HEK293 (cell line): ENCODE measurements around the gene LAMA5.

ENCODE experiments used
- CTCF ChIA-PET: fragments of 350-600 bp; formaldehyde crosslinking; extraction: SDS; loops from one replicate; lab custom pipeline; 2021; ENCODE audit warnings: antibody characterized with exemption; lab: Yijun Ruan, JAX
- POLR2A ChIA-PET: fragments of 300-600 bp; formaldehyde crosslinking; extraction: SDS; loops from one replicate; lab custom pipeline; 2020; ENCODE audit warnings: antibody characterized with exemption, inconsistent platforms; lab: Yijun Ruan, JAX
- H3K27ac ChIP-seq: fragments of 200-500 bp; sonication (Bioruptor generic); 2 replicates; pipeline ENCODE4 v1.5.1; 2014; ENCODE audit warnings: low read depth, low read length, control low read depth, inconsistent platforms; ENCODE audit errors: extremely low read depth
- H3K36me3 ChIP-seq, 2 experiments: fragments of 200-500 bp in 1 of 2; sonication (Bioruptor generic) in 1 of 2; 1 replicate in 1 of 2; 2 replicates in 1 of 2; pipeline ENCODE4 v1.5.1; 2014 to 2017; ENCODE audit warnings: inconsistent platforms in 2 of 2, low read length in 2 of 2; ENCODE audit not compliant: control insufficient read depth in 2 of 2, insufficient read depth in 1 of 2
- H3K4me1 ChIP-seq: fragments of 200-500 bp; sonication (Bioruptor generic); 2 replicates; pipeline ENCODE4 v1.5.1; 2014; ENCODE audit warnings: mild to moderate bottlenecking, low read length, inconsistent platforms; ENCODE audit not compliant: control insufficient read depth, insufficient read depth
- H3K4me3 ChIP-seq: 2 replicates; pipeline ENCODE4 v1.5.1; 2011; ENCODE audit warnings: low read depth, mild to moderate bottlenecking, control low read depth, low read length, moderate library complexity
- H3K9me3 ChIP-seq: fragments of 200-500 bp; sonication (Bioruptor generic); 2 replicates; pipeline ENCODE4 v1.5.1; 2014; ENCODE audit warnings: low read depth, low read length, inconsistent platforms; ENCODE audit not compliant: control insufficient read depth, insufficient read depth
- KLF1 ChIP-seq: fragments of 450-650 bp; formaldehyde crosslinking; IDR thresholded peaks from 2 replicates; pipeline ENCODE4 v1.5.1; 2016; ENCODE audit warnings: missing biosample characterization, missing genetic modification characterization
- KLF8 ChIP-seq: fragments of 450-650 bp; formaldehyde crosslinking; IDR thresholded peaks from 2 replicates; pipeline ENCODE4 v1.5.1; 2016; ENCODE audit warnings: missing biosample characterization, missing genetic modification characterization
- SCRT2 ChIP-seq: fragments of 450-650 bp; formaldehyde crosslinking; IDR thresholded peaks from 2 replicates; pipeline ENCODE4 v1.5.1; 2016; ENCODE audit warnings: missing biosample characterization, missing genetic modification characterization
- SETDB1 ChIP-seq: IDR thresholded peaks from one replicate; pipeline ENCODE4 v1.6.1; 2017; ENCODE audit warnings: mild to moderate bottlenecking, low read length, moderate library complexity, mixed read lengths; ENCODE audit not compliant: insufficient read length
- WT1 ChIP-seq: fragments of 450-650 bp; formaldehyde crosslinking; IDR thresholded peaks from 2 replicates; pipeline ENCODE4 v1.5.1; 2016; ENCODE audit warnings: missing biosample characterization, missing genetic modification characterization
- ZNF140 ChIP-seq: fragments of 450-650 bp; formaldehyde crosslinking; IDR thresholded peaks from 2 replicates; pipeline ENCODE4 v1.5.1; 2016; ENCODE audit warnings: missing biosample characterization, missing genetic modification characterization
- ZNF169 ChIP-seq: fragments of 450-650 bp; formaldehyde crosslinking; IDR thresholded peaks from 2 replicates; pipeline ENCODE4 v1.5.1; 2016; ENCODE audit warnings: missing biosample characterization, missing genetic modification characterization
- ZNF174 ChIP-seq: fragments of 450-650 bp; formaldehyde crosslinking; IDR thresholded peaks from 2 replicates; pipeline ENCODE4 v1.5.0; 2017; ENCODE audit warnings: missing biosample characterization, mild to moderate bottlenecking, missing genetic modification characterization
- ZNF175 ChIP-seq: fragments of 450-650 bp; formaldehyde crosslinking; IDR thresholded peaks from 2 replicates; pipeline ENCODE4 v1.5.1; 2016; ENCODE audit warnings: missing biosample characterization, missing genetic modification characterization
- ZNF202 ChIP-seq: fragments of 450-650 bp; formaldehyde crosslinking; IDR thresholded peaks from 2 replicates; pipeline ENCODE4 v1.5.1; 2016; ENCODE audit warnings: missing biosample characterization, missing genetic modification characterization, borderline replicate concordance
- ZNF214 ChIP-seq: fragments of 450-650 bp; formaldehyde crosslinking; IDR thresholded peaks from 2 replicates; pipeline ENCODE4 v1.5.1; 2017; ENCODE audit warnings: missing biosample characterization, mild to moderate bottlenecking, missing genetic modification characterization, borderline replicate concordance
- ZNF292 ChIP-seq: fragments of 450-650 bp; formaldehyde crosslinking; IDR thresholded peaks from 2 replicates; pipeline ENCODE4 v1.5.1; 2016; ENCODE audit warnings: low read depth, missing biosample characterization, missing genetic modification characterization, borderline replicate concordance
- ZNF354C ChIP-seq: fragments of 450-650 bp; formaldehyde crosslinking; IDR thresholded peaks from 2 replicates; pipeline ENCODE4 v1.5.1; 2016; ENCODE audit warnings: missing biosample characterization, missing genetic modification characterization, low read depth, borderline replicate concordance
- ZNF473 ChIP-seq: fragments of 450-650 bp; formaldehyde crosslinking; IDR thresholded peaks from 2 replicates; pipeline ENCODE4 v1.5.1; 2017; ENCODE audit warnings: missing biosample characterization, missing genetic modification characterization
- ZNF548 ChIP-seq: fragments of 450-650 bp; formaldehyde crosslinking; IDR thresholded peaks from 2 replicates; pipeline ENCODE4 v1.5.1; 2016; ENCODE audit warnings: missing biosample characterization, missing genetic modification characterization
- ZNF600 ChIP-seq: fragments of 450-650 bp; formaldehyde crosslinking; IDR thresholded peaks from 2 replicates; pipeline ENCODE4 v1.5.1; 2016; ENCODE audit warnings: missing biosample characterization, missing genetic modification characterization
- ZNF626 ChIP-seq: fragments of 450-650 bp; sonication (Bioruptor Pico); formaldehyde crosslinking; IDR thresholded peaks from 2 replicates; pipeline ENCODE4 v1.5.1; 2018; ENCODE audit warnings: missing biosample characterization, missing genetic modification characterization, inconsistent platforms
- ZNF658 ChIP-seq: fragments of 450-650 bp; formaldehyde crosslinking; IDR thresholded peaks from 2 replicates; pipeline ENCODE4; 2016; ENCODE audit warnings: missing biosample characterization, missing genetic modification characterization
- ZNF660 ChIP-seq: fragments of 450-650 bp; IDR thresholded peaks from 2 replicates; pipeline ENCODE4 v1.5.1; 2018; ENCODE audit warnings: missing biosample characterization, mild to moderate bottlenecking, missing genetic modification characterization
- ZSCAN16 ChIP-seq: fragments of 450-650 bp; formaldehyde crosslinking; IDR thresholded peaks from 2 replicates; pipeline ENCODE4 v1.5.1; 2016; ENCODE audit warnings: missing biosample characterization, missing genetic modification characterization
- TF ChIP-seq, protein P1 (sequence below): fragments of 450-650 bp; formaldehyde crosslinking; IDR thresholded peaks from 2 replicates; pipeline ENCODE4 v1.5.1; 2016; ENCODE audit warnings: missing biosample characterization, missing genetic modification characterization
- TF ChIP-seq, protein P2 (sequence below): fragments of 450-650 bp; formaldehyde crosslinking; IDR thresholded peaks from 2 replicates; pipeline ENCODE4 v1.5.1; 2016; ENCODE audit warnings: missing biosample characterization, missing genetic modification characterization, borderline replicate concordance
- TF ChIP-seq, protein P3 (sequence below): fragments of 450-650 bp; formaldehyde crosslinking; IDR thresholded peaks from 2 replicates; pipeline ENCODE4 v1.5.1; 2017; ENCODE audit warnings: missing biosample characterization, mild to moderate bottlenecking, missing genetic modification characterization, moderate library complexity
- TF ChIP-seq, protein P4 (sequence below): fragments of 450-650 bp; formaldehyde crosslinking; IDR thresholded peaks from 2 replicates; pipeline ENCODE4 v1.5.1; 2016; ENCODE audit warnings: missing biosample characterization, missing genetic modification characterization
- TF ChIP-seq, protein P5 (sequence below): fragments of 450-650 bp; formaldehyde crosslinking; IDR thresholded peaks from 2 replicates; pipeline ENCODE4 v1.5.1; 2017; ENCODE audit warnings: missing biosample characterization, missing genetic modification characterization

LAMA5 gene

DNA sequence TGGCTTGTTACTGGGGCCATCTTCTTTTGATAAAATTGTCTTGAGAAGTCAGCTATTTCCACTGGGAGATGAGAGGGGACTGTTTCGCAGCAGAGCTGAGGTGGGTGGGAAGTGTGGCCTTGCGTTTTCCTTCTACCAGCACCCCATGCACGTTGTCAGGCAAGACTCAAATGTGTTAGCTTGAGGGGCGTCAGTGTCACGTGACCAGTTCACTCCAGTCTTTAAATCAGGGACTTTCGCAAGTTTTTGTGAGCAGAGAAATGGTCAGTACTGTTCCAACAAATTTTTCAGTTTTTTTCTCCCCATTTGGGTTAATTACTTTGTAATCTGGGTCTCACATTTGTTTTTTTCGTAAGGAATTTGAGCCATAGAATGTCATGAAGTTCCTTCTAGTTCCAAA lies 85.0 kb downstream of the LAMA5 start:
- TF ChIP-seq, protein P1, sequence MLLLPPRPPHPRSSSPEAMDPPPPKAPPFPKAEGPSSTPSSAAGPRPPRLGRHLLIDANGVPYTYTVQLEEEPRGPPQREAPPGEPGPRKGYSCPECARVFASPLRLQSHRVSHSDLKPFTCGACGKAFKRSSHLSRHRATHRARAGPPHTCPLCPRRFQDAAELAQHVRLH (tag by site-specific recombination): no peak
- TF ChIP-seq SCRT2 (tag by site-specific recombination): no peak
- no peak for TF ChIP-seq KLF8 (tag by site-specific recombination)
- no peak for TF ChIP-seq SETDB1
- no peak for TF ChIP-seq ZNF202 (tag by site-specific recombination)
- TF ChIP-seq, protein P2, sequence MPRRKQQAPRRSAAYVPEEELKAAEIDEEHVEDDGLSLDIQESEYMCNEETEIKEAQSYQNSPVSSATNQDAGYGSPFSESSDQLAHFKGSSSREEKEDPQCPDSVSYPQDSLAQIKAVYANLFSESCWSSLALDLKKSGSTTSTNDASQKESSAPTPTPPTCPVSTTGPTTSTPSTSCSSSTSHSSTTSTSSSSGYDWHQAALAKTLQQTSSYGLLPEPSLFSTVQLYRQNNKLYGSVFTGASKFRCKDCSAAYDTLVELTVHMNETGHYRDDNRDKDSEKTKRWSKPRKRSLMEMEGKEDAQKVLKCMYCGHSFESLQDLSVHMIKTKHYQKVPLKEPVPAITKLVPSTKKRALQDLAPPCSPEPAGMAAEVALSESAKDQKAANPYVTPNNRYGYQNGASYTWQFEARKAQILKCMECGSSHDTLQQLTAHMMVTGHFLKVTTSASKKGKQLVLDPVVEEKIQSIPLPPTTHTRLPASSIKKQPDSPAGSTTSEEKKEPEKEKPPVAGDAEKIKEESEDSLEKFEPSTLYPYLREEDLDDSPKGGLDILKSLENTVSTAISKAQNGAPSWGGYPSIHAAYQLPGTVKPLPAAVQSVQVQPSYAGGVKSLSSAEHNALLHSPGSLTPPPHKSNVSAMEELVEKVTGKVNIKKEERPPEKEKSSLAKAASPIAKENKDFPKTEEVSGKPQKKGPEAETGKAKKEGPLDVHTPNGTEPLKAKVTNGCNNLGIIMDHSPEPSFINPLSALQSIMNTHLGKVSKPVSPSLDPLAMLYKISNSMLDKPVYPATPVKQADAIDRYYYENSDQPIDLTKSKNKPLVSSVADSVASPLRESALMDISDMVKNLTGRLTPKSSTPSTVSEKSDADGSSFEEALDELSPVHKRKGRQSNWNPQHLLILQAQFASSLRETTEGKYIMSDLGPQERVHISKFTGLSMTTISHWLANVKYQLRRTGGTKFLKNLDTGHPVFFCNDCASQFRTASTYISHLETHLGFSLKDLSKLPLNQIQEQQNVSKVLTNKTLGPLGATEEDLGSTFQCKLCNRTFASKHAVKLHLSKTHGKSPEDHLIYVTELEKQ (tag by site-specific recombination): no peak
- TF ChIP-seq WT1 (tag by site-specific recombination): no peak
- TF ChIP-seq ZNF214 (tag by site-specific recombination): no peak
- TF ChIP-seq ZNF660 (tag by site-specific recombination): no peak
- TF ChIP-seq KLF1 (tag by site-specific recombination): no peak
- no peak for TF ChIP-seq ZNF174 (tag by site-specific recombination)
- TF ChIP-seq ZNF626 (tag by site-specific recombination): no peak
- no peak for TF ChIP-seq ZNF354C (tag by site-specific recombination)
- no peak for TF ChIP-seq ZNF140 (tag by site-specific recombination)
- CTCF ChIA-PET: no interaction called here

DNA sequence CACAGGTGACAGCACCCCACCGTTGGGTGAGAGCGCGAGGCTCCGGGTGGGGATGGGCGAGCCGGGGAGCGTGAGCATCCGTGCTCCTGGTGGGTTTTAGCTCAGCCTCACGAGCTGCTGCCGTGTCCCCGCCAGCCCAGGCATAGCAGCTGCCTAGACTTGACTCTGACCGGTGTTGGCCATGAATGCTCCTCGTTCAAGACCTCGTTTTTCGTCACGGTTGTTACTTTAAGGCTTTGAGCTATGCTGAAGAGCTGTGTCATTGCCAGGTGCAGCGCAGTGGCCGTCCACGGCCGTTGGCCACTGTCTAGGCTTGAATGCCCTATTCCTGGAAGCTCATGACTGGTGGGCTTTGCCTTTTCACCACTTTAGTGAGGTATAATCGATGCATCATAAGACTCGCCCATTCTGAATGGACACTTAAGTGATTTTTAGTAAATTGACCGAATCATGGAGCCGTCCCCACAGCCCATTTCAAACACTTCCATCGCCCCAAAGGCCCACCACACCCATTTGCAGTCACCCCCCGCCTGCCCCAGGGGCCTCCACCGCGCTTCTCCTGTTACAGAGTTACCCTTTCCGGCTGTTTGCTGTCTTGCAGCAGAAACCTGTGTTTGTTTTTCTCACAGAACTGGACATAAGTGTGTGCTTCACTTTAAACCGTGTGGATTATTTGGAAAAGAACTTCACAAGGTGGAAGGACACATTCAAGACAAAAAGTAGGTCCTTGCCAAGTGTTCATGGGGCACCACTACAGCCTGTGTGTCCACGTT lies 85.8 kb downstream of the LAMA5 start:
- Histone ChIP-seq H3K4me3 (no peak overlapping the region), H3K4me1 (no peaks in the 10 kb centered on the region), H3K9me3 (no peaks in the 10 kb centered on the region), H3K36me3 (peaks cover 12 to 91% of the 10 kb centered on the region in 2 experiments; a peak in 2 of 3 replicates), H3K27ac (no peak overlapping the region)
- ChIA-PET CTCF (interaction anchor here (0.6 kb wide), 1 partner anchor 34 kb away, joined by 4 read pairs; no protein-coding TSS in a partner anchor), POLR2A (no interaction called here)
- TF ChIP-seq, protein P3, sequence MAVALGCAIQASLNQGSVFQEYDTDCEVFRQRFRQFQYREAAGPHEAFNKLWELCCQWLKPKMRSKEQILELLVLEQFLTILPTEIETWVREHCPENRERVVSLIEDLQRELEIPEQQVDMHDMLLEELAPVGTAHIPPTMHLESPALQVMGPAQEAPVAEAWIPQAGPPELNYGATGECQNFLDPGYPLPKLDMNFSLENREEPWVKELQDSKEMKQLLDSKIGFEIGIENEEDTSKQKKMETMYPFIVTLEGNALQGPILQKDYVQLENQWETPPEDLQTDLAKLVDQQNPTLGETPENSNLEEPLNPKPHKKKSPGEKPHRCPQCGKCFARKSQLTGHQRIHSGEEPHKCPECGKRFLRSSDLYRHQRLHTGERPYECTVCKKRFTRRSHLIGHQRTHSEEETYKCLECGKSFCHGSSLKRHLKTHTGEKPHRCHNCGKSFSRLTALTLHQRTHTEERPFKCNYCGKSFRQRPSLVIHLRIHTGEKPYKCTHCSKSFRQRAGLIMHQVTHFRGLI (tag by site-specific recombination): no peak
- TF ChIP-seq ZNF600 (no peak), ZNF292 (tag by site-specific recombination) (no peak), ZNF175 (no peak), ZNF169 (no peak), ZNF658 (no peak), ZNF473 (tag by site-specific recombination) (no peak), ZNF548 (tag by site-specific recombination) (no peak), ZSCAN16 (tag by site-specific recombination) (no peak)
- TF ChIP-seq, protein P4, sequence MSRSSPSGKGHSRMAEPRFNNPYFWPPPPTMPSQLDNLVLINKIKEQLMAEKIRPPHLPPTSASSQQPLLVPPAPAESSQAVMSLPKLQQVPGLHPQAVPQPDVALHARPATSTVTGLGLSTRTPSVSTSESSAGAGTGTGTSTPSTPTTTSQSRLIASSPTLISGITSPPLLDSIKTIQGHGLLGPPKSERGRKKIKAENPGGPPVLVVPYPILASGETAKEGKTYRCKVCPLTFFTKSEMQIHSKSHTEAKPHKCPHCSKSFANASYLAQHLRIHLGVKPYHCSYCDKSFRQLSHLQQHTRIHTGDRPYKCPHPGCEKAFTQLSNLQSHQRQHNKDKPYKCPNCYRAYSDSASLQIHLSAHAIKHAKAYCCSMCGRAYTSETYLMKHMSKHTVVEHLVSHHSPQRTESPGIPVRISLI (tag by site-specific recombination): no peak
- TF ChIP-seq, protein P5, sequence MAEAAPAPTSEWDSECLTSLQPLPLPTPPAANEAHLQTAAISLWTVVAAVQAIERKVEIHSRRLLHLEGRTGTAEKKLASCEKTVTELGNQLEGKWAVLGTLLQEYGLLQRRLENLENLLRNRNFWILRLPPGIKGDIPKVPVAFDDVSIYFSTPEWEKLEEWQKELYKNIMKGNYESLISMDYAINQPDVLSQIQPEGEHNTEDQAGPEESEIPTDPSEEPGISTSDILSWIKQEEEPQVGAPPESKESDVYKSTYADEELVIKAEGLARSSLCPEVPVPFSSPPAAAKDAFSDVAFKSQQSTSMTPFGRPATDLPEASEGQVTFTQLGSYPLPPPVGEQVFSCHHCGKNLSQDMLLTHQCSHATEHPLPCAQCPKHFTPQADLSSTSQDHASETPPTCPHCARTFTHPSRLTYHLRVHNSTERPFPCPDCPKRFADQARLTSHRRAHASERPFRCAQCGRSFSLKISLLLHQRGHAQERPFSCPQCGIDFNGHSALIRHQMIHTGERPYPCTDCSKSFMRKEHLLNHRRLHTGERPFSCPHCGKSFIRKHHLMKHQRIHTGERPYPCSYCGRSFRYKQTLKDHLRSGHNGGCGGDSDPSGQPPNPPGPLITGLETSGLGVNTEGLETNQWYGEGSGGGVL (tag by site-specific recombination): no peak

More for the DNA sequence above, 85.0 kb downstream of the LAMA5 start:
- Histone ChIP-seq H3K27ac (no peak overlapping the region), H3K9me3 (no peaks in the 10 kb centered on the region), H3K4me3 (no peak overlapping the region), H3K4me1 (no peaks in the 10 kb centered on the region), H3K36me3 (peaks cover 12 to 94% of the 10 kb centered on the region in 2 experiments; a peak in 2 of 3 replicates)
- POLR2A ChIA-PET: no interaction called here
